ENCODE data around the gene ZNF717.
"Not testable (repeated sequence)": the region's sequence is repeated elsewhere in the genome, so short reads cannot be mapped to it uniquely, and the experiment has no call there.

The ZNF717 gene

DNA sequence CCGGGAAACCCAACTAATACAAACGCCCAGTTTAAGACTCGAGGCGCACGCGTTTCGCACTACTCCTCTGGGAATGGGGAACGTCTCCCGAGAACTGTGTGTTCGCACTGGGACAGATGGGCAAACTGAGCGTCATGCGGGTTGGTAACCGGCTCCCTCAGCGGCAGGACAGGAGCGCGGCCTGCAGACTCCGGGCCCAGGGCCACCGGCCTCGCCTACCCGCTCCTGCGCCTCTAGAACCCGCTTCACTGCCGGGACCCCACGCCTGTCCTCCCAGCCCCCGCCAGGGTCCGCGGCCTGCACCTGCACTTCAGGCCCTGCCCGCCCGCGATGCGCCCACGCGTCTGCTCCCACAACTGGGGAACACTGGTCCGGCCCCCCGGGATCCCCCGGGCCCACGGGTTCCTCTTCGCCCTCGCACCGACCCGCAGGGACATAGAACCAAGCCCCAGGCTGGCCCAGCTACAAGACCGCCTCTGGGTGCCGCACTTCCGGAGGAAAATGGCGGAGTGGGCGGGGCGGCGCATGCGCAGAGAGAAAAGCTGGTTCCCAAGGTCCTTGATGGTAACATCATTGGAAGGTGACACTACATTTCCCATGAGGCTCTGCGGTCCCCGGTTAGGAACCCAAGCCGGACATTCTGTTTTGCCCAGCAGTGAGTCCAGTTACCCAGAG, at the start of gene ZNF717:
ZNF717 (minus strand) TSS at position 469 of the 675 bp plus-strand sequence. CDS start 2,187 bp downstream, outside the sequence.
- peaks cover 12% of the 10 kb centered on the region; the same call in 1 of the 2 replicates for H3K9me3 ChIP-seq (ENCODE audit: insufficient read depth, low read length)
- H3K4me1 ChIP-seq (ENCODE audit: insufficient read depth, insufficient read length); H3K27me3 ChIP-seq (ENCODE audit: insufficient read depth, insufficient read length); H3K36me3 ChIP-seq (ENCODE audit: insufficient read depth, insufficient read length, low read length): not testable (repeated sequence)
- peak; percentile 71 for DNase-seq (ENCODE audit: low read depth, low spot score)
- peak within 1 kb of the TSS; percentile 50 for H3K4me3 ChIP-seq (ENCODE audit: insufficient read length, low read depth)
- H3K9ac ChIP-seq (ENCODE audit: insufficient read length, low read depth): peak within 1 kb of the TSS; percentile 70

DNA sequence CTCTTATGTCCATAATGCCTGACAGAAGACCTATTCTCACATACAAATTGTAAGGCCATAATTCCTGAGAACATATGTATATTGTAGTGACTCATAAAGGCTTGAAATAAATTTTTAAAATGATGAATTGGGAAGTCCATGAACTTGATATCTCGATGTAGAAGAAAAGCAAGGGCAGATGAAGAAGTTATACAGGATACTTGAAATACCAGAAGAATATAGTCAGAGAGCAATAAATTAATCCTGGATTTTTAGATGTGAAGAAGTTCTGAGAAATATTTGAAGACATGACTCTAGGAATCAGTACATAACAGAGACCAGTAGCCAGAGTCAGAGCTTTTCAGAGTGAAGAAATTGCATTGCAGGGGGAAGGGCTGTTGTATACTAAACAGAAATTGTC, 45.7 kb upstream of the ZNF717 start:
- H3K9me3 ChIP-seq (ENCODE audit: insufficient read depth, low read length); H3K9ac ChIP-seq (ENCODE audit: insufficient read length, low read depth); H3K4me3 ChIP-seq (ENCODE audit: insufficient read length, low read depth); H3K4me1 ChIP-seq (ENCODE audit: insufficient read depth, insufficient read length); H3K36me3 ChIP-seq (ENCODE audit: insufficient read depth, insufficient read length, low read length); DNase-seq (ENCODE audit: low read depth, low spot score); H3K27me3 ChIP-seq (ENCODE audit: insufficient read depth, insufficient read length): not testable (repeated sequence)

DNA sequence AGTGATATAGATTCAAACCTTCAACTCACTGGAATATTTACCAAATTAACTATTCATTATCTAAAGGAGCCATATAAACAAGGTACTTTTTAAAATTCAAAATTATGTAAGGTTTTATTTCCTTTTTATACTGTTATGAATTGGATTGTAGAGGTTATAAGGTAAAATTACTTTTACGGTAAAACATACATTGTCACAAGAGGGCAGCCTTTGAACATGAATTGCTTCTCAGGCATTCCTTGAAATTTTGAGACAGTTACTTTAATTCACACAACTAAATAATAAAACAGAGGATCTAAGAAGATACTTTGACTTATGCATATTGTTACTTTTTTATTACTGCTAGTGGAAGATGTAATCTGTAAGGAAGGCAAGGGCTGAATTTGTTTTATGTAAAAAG, 32.7 kb upstream of the ZNF717 start:
- H3K9ac ChIP-seq (ENCODE audit: insufficient read length, low read depth); H3K36me3 ChIP-seq (ENCODE audit: insufficient read depth, insufficient read length, low read length); H3K27me3 ChIP-seq (ENCODE audit: insufficient read depth, insufficient read length); H3K4me1 ChIP-seq (ENCODE audit: insufficient read depth, insufficient read length); H3K4me3 ChIP-seq (ENCODE audit: insufficient read length, low read depth); DNase-seq (ENCODE audit: low read depth, low spot score); H3K9me3 ChIP-seq (ENCODE audit: insufficient read depth, low read length): not testable (repeated sequence)

DNA sequence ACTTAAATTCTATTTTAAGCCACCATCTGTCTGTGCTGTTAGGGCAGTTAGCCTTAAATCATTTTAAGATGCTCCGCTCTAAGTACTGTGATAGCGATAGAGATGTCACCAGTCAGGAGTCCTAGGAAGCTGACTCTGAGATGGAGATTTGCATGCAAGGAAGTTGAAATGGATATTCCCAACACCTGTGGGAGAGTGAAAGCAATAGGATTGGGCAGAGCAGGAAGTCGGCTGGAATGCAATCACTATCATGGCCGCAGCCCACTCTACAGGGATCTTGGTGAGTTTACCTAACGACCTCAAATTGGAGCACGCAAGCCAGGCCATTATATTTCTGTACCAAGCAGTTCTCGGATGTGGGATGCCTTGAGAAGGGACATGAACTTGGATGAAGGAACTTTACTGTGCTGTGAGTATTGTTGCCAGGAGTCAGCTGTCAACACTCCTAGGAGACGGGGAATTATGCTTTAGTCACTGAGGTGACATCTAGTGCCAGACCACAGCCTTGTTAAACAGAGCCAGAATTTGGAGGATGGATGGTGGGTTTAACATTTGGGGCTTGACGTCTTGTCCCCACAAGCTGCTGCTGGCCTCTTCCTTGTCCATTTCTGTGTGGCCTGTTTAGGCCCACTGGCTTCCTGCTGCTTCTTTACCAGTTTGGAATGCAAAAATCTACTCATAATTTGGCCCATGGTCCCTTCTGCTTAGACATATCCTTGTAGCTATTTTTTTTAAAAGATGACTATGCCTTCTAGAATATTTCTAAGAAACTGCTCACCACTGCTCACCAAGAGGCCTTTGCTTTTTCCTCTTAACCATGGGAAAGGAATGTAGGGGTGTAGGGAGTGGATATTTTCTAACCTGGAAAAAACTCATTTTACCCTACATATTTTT, 31.2 kb upstream of the ZNF717 start:
- H3K27me3 ChIP-seq (ENCODE audit: insufficient read depth, insufficient read length); DNase-seq (ENCODE audit: low read depth, low spot score); H3K4me3 ChIP-seq (ENCODE audit: insufficient read length, low read depth); H3K9ac ChIP-seq (ENCODE audit: insufficient read length, low read depth); H3K9me3 ChIP-seq (ENCODE audit: insufficient read depth, low read length); H3K36me3 ChIP-seq (ENCODE audit: insufficient read depth, insufficient read length, low read length); H3K4me1 ChIP-seq (ENCODE audit: insufficient read depth, insufficient read length): not testable (repeated sequence)

DNA sequence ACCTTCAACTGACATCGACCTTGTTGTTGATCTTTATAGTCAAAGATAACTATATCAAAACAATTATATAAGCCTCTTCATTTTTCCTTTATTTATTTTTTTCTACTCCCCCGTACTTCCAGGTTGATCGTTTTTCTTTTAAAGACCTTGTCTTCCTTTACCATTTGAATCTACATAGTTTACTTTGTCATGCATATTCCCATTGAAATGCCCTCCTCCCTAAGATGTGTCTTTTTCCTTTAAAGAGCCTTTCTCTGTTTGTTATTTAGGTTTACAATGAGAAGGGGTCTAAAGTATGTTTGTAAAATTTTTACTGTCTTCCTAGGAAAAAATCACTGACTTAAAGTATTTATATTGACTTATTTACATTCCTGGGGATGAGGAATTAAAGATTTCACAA, 29.4 kb upstream of the ZNF717 start:
- no peaks in the 10 kb centered on the region for H3K27me3 ChIP-seq (ENCODE audit: insufficient read depth, insufficient read length)
- no peak overlapping the region for H3K9ac ChIP-seq (ENCODE audit: insufficient read length, low read depth)
- no peaks in the 10 kb centered on the region for H3K9me3 ChIP-seq (ENCODE audit: insufficient read depth, low read length)
- peak; percentile 5 for DNase-seq (ENCODE audit: low read depth, low spot score)
- no peaks in the 10 kb centered on the region for H3K4me1 ChIP-seq (ENCODE audit: insufficient read depth, insufficient read length)
- no peaks in the 10 kb centered on the region for H3K36me3 ChIP-seq (ENCODE audit: insufficient read depth, insufficient read length, low read length)
- H3K4me3 ChIP-seq (ENCODE audit: insufficient read length, low read depth): no peak overlapping the region
- TF ChIP-seq SUZ12 (IDR thresholded peaks at IDR 0.05; ENCODE audit: extremely low read depth, insufficient read depth, insufficient read length): no peak
- TF ChIP-seq YY1 (IDR thresholded peaks at IDR 0.05; ENCODE audit: insufficient read depth, insufficient read length): no peak
- no peak for TF ChIP-seq ZNF274 (IDR thresholded peaks at IDR 0.05; ENCODE audit: low read depth, low read length)

DNA sequence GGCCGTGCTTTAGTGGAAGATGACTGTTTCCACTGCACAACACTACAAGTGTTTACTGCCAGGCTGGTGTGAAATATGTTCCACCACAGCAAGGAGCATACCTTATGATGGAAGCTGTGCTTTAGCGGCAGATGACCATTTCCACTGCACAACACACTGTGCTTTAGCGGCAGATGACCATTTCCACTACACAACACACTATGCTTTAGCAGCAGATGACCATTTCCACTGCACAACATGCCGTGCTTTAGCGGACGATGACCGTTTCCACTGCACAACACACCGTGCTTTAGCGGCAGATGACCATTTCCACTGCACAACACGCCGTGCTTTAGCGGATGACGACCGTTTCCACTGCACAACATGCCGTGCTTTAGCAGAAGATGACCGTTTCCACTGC, 2.8 kb downstream of the ZNF717 start:
- Histone ChIP-seq H3K9me3 (ENCODE audit: insufficient read depth, low read length) (peaks cover 38% of the 10 kb centered on the region), H3K27me3 (ENCODE audit: insufficient read depth, insufficient read length) (no peaks in the 10 kb centered on the region), H3K36me3 (ENCODE audit: insufficient read depth, insufficient read length, low read length) (peaks cover 5% of the 10 kb centered on the region), H3K9ac (ENCODE audit: insufficient read length, low read depth) (no peak overlapping the region), H3K4me1 (ENCODE audit: insufficient read depth, insufficient read length) (no peaks in the 10 kb centered on the region), H3K4me3 (ENCODE audit: insufficient read length, low read depth) (no peak overlapping the region)
- no peak for DNase-seq (ENCODE audit: low read depth, low spot score)
- TF ChIP-seq SUZ12 (IDR thresholded peaks at IDR 0.05; ENCODE audit: extremely low read depth, insufficient read depth, insufficient read length) (no peak), YY1 (IDR thresholded peaks at IDR 0.05; ENCODE audit: insufficient read depth, insufficient read length) (no peak), ZNF274 (IDR thresholded peaks at IDR 0.05; ENCODE audit: low read depth, low read length) (no peak)

DNA sequence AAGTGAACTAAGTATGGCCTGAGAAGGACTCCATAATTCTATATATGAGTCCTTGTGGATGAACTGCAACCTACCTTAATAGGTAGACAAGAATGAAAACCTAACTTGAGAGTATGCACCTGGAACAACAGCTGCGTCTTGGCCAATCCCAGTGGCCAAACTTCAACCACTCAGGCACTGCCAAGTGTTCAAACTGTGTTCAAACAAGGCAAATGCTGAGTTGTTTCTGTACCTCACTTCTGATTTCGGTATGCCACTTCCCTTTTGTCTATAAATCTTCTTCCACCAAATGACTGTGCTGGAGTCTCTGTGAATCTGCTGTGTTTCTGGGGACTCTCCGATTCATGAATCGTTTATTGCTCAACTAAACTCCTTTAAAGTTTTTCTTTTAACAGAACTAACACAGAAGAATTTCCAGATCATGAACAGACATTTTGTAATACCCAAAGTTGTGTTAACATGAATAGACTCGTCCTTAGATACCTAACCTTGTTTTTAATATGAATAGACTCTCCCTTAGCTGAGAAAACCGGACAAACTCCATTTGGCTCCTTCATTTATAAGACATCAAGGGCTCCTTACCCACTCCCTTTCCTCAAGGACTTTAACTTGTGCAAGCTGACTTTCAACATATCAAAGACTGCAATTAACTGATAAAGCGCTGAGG, 4.1 kb downstream of the ZNF717 start:
- H3K9me3 ChIP-seq (ENCODE audit: insufficient read depth, low read length): peaks cover 50% of the 10 kb centered on the region
- DNase-seq (ENCODE audit: low read depth, low spot score): no peak
- H3K9ac ChIP-seq (ENCODE audit: insufficient read length, low read depth): no peak overlapping the region
- H3K36me3 ChIP-seq (ENCODE audit: insufficient read depth, insufficient read length, low read length): peaks cover 5% of the 10 kb centered on the region
- TF ChIP-seq SUZ12 (IDR thresholded peaks at IDR 0.05; ENCODE audit: extremely low read depth, insufficient read depth, insufficient read length) (no peak), YY1 (IDR thresholded peaks at IDR 0.05; ENCODE audit: insufficient read depth, insufficient read length) (no peak), ZNF274 (IDR thresholded peaks at IDR 0.05; ENCODE audit: low read depth, low read length) (no peak)
- H3K4me3 ChIP-seq (ENCODE audit: insufficient read length, low read depth): no peak overlapping the region
- no peaks in the 10 kb centered on the region for H3K27me3 ChIP-seq (ENCODE audit: insufficient read depth, insufficient read length)
- no peaks in the 10 kb centered on the region for H3K4me1 ChIP-seq (ENCODE audit: insufficient read depth, insufficient read length)

DNA sequence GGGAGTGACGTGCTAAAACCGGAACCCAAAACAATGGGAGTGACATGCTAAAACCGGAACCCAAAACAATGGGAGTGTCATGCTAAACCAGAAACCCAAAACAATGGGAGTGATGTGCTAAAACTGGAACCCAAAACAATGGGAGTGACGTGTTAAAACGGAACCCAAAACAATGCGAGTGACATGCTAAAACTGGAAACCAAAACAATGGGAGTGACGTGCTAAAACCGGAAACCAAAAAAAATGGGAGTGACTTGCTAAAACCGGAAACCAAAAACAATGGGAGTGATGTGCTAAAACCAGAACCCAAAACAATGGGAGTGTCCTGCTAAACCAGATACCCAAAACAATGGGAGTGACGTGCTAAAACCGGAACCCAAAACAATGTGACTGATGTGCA, 7.6 kb downstream of the ZNF717 start:
- peaks cover 48% of the 10 kb centered on the region for H3K9me3 ChIP-seq (ENCODE audit: insufficient read depth, low read length)
- not testable (repeated sequence) for DNase-seq (ENCODE audit: low read depth, low spot score); H3K27me3 ChIP-seq (ENCODE audit: insufficient read depth, insufficient read length); H3K9ac ChIP-seq (ENCODE audit: insufficient read length, low read depth); H3K36me3 ChIP-seq (ENCODE audit: insufficient read depth, insufficient read length, low read length); H3K4me3 ChIP-seq (ENCODE audit: insufficient read length, low read depth); H3K4me1 ChIP-seq (ENCODE audit: insufficient read depth, insufficient read length)

DNA sequence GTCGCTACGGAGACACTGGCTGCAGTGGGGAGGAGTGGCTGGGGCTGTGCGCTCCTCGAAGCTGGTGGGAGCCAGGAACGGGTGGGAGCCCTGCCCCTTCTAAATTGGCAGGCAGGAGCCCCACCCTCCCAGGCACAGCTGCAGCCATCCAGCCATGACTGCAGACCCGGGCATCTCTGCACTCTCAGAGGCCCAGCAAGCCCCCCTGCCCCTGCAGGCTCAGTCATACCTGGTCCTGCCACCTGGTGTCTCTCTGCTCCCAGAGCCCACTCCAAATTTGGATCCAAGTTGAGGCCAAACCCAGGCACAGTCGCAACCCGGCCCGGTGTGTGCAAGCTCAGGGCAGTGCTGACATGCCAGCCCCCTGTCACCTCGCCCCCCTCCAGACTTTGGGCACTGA, 13.7 kb downstream of the ZNF717 start:
- not testable (repeated sequence) for H3K4me1 ChIP-seq (ENCODE audit: insufficient read depth, insufficient read length); H3K4me3 ChIP-seq (ENCODE audit: insufficient read length, low read depth); H3K27me3 ChIP-seq (ENCODE audit: insufficient read depth, insufficient read length); DNase-seq (ENCODE audit: low read depth, low spot score); H3K9ac ChIP-seq (ENCODE audit: insufficient read length, low read depth); H3K36me3 ChIP-seq (ENCODE audit: insufficient read depth, insufficient read length, low read length)
- H3K9me3 ChIP-seq (ENCODE audit: insufficient read depth, low read length): peaks cover 14% of the 10 kb centered on the region

All from NT2/D1 (cell line).